Measurements from ENCODE around the gene GPR39. TPM values are rescaled to one million over a fixed set of nuclear protein-coding genes. Genes with fewer than 3 reads are reported as not detected.

Gene GPR39
- total and polyA plus RNA-seq, 8 donors, result 0.87 to 16.0 (median 5.5) TPM; not detected in 1

DNA sequence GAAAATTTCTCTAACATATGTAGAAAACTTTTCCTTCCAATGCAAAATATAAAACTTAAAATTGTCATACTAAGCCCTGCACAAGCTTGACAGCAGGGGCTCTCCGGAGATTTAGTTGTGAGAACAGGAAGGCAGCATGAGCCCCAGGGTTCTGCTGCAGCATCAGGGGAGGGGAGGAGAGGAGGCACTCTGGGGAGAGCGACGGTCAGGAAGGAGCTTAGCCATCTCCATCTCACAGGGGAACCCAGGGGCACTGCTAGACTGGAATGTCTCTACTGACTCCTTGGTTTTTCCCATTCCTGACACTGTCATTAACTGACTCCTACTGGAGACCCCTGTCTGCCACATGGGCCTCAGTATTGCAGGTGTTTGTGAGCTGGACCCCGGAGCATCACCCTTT, 123.6 kb downstream of the GPR39 start:
- Histone ChIP-seq H3K4me3 (no peak overlapping the region), H3K27ac (no peak overlapping the region), H3K27me3 (no peaks in the 10 kb centered on the region), H3K4me1 (peaks cover 0 to 9% (median 0%) of the 10 kb centered on the region in 4 donors), H3K36me3 (no peaks in the 10 kb centered on the region), H3K9me3 (peaks cover 0 to 29% (median 12%) of the 10 kb centered on the region in 4 donors)
- 71 to 83% (median 79%) methylated on average over 4 of the region's 4 CpGs for WGBS, 5 donors
- intact Hi-C loops (cut with DNase I; ENCODE audit: low total_unique reads), result no loop called here
- DNase-seq, result no peak
- TF ChIP-seq, protein P1, sequence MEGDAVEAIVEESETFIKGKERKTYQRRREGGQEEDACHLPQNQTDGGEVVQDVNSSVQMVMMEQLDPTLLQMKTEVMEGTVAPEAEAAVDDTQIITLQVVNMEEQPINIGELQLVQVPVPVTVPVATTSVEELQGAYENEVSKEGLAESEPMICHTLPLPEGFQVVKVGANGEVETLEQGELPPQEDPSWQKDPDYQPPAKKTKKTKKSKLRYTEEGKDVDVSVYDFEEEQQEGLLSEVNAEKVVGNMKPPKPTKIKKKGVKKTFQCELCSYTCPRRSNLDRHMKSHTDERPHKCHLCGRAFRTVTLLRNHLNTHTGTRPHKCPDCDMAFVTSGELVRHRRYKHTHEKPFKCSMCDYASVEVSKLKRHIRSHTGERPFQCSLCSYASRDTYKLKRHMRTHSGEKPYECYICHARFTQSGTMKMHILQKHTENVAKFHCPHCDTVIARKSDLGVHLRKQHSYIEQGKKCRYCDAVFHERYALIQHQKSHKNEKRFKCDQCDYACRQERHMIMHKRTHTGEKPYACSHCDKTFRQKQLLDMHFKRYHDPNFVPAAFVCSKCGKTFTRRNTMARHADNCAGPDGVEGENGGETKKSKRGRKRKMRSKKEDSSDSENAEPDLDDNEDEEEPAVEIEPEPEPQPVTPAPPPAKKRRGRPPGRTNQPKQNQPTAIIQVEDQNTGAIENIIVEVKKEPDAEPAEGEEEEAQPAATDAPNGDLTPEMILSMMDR (IDR thresholded peaks at IDR 0.05), result no peak
- TF ChIP-seq EP300 (IDR thresholded peaks at IDR 0.05), result no peak
- TF ChIP-seq POLR2A (IDR thresholded peaks at IDR 0.05), result no peak
- no peak for TF ChIP-seq POLR2AphosphoS5 (IDR thresholded peaks at IDR 0.05)

DNA sequence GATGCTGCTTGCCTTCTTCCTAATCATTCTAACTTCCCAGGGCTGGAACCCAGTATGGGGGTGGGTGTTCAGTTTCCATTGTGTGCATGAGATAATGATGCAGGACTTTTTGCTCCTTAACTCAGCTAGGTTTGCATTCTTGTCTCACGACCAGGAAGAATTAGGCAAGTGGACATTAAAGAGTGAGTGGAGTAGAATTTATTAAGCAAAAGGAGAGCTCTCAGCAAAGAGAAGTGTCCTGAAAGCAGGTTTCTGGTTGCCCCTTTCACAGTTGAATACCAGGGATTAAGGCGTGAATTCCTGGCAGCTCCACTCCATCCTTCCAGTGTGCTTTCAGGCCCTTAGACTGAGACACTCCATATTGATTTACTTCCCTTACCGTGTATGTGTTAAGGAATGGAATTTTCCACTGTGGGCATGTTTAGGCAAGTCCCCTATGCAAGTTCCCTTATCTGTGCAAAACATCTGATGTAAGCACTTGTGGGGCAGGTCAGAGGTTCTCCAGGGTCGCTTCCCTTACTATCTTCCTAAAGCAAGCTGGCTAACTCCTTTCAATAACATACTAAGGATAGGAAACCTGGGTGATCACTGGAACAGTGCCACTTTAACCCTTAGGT, 126.5 kb downstream of the GPR39 start:
- intact Hi-C loops (cut with DNase I; ENCODE audit: low total_unique reads), result no loop called here
- Histone ChIP-seq H3K9me3 (peaks cover 0 to 25% (median 9%) of the 10 kb centered on the region in 4 donors), H3K36me3 (no peaks in the 10 kb centered on the region), H3K4me1 (peaks cover 0 to 9% (median 3%) of the 10 kb centered on the region in 4 donors), H3K27ac (no peak overlapping the region), H3K4me3 (no peak overlapping the region), H3K27me3 (no peaks in the 10 kb centered on the region)
- DNase-seq, result no peak
- WGBS, 5 donors, result 61 to 85% (median 74%) methylated on average over 4 of the region's 4 CpGs
- TF ChIP-seq, protein P1 (IDR thresholded peaks at IDR 0.05), result no peak
- TF ChIP-seq POLR2A (IDR thresholded peaks at IDR 0.05) (no peak), EP300 (IDR thresholded peaks at IDR 0.05) (no peak), POLR2AphosphoS5 (IDR thresholded peaks at IDR 0.05) (no peak)

DNA sequence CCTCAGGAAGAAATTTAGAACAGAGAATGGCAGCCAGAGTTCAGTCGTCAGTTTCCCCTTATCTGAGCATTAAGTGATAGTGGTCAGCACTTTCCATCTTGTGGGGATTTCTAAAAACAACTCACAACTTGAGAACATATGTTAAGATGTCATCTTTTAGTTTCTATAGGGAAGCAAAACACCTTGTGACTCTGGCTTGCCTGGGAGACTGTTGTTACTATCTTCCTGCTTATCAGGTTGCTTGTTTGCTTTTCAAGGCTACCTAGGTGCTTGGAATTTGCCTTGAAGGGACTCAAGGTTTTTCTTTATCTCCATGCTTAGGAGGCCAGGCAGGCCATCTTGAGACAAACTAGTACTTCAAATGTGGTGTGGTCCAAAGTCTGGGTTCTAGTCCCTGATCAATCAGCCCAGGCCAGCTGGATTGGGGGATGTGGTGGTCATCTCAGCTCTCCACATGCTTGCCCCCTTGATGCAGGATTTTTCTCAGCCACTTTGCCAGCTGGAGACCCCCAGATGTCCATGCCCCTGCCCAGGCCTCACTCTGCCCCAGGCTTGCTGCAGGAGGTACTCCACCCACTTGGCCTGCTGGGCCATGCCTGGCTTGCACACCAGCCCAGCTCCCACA, 127.5 kb downstream of the GPR39 start:
- peaks cover 0 to 25% (median 9%) of the 10 kb centered on the region in 4 donors for H3K9me3 ChIP-seq
- H3K36me3 ChIP-seq, result no peaks in the 10 kb centered on the region
- no peak for TF ChIP-seq EP300 (IDR thresholded peaks at IDR 0.05)
- intact Hi-C loops (cut with DNase I; ENCODE audit: low total_unique reads), result no loop called here
- no peak for DNase-seq
- H3K27ac ChIP-seq, result no peak overlapping the region
- H3K27me3 ChIP-seq, result no peaks in the 10 kb centered on the region
- no peak overlapping the region for H3K4me3 ChIP-seq
- 52 to 84% (median 60%) methylated on average over 1 of the region's 1 CpG for WGBS, 5 donors
- peaks cover 0 to 9% (median 3%) of the 10 kb centered on the region in 4 donors for H3K4me1 ChIP-seq

DNA sequence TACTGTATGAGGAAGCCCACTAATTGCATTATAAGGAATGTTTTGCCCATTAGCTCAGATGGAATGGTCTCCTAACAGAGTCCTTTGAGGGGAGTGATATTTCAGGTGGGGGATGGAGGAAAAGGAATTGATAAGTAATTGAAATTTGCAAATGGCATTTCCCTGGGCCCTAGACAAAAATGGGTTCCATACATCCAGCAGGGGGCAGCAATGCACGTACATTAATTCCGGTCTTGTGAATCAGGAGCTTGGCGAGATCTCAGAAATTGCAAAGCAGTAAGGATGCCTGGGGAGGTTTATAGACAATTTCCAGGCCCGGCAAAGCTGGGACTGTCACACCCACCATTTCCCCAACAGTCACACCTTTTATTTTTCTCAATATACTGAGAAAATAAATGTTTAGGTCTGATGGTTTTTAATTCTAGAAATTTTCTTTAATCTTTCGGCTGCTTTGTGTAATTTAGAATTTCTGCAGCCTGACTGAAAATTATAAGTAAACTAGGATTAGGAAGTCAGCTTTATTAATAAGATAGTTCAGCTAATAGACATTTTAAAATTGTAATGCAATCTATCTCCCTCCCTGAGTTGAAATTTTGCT, 130.6 kb downstream of the GPR39 start:
- Histone ChIP-seq H3K36me3 (no peaks in the 10 kb centered on the region), H3K9me3 (peaks cover 0 to 23% (median 9%) of the 10 kb centered on the region in 4 donors), H3K27ac (no peak overlapping the region), H3K4me3 (no peak overlapping the region), H3K27me3 (no peaks in the 10 kb centered on the region), H3K4me1 (peaks cover 0 to 17% (median 4%) of the 10 kb centered on the region in 4 donors)
- intact Hi-C loops (cut with DNase I; ENCODE audit: low total_unique reads), result loop anchor here (5.0 kb wide), 1 partner anchor 625 kb away; no protein-coding TSS in a partner anchor
- TF ChIP-seq EP300 (IDR thresholded peaks at IDR 0.05), result no peak
- TF ChIP-seq, protein P1 (IDR thresholded peaks at IDR 0.05), result peak in 5 of 7 experiments; percentile 43 to 66 (median 62)
- DNase-seq, result peak; percentile 81 to 89
- 19 to 25% (median 24%) methylated on average over 5 of the region's 5 CpGs for WGBS, 5 donors
